NT2/D1 (cell line): ENCODE results near the gene LPIN1.

ENCODE experiments used
- SUZ12 ChIP-seq: IDR thresholded peaks from 2 replicates; pipeline ENCODE4 v1.6.1; 2011; ENCODE audit not compliant: insufficient read length, insufficient read depth; ENCODE audit errors: extremely low read depth
- YY1 ChIP-seq: IDR thresholded peaks from 2 replicates; pipeline ENCODE4 v1.6.1; 2011; ENCODE audit not compliant: insufficient read length, insufficient read depth

DNA sequence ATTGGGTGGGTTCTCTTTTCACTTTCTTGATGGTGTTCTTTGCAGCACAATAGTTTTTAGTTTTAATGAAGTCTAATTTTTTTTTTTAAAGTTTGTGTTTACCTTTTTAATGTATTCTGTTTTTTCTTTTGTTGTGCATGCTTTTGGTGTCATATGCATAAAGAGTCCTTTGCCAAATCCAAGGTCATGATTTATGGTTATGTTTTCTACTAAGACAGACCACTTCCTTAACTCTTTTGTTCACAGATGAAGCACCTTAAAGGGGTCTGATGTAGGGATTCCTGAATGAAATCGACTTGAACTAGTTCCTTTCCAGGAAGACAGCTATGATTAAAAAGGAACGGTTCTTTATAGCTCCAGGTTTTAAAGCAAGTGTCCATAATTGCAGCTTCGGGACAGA lies 23.1 kb downstream of the LPIN1 start:
- TF ChIP-seq SUZ12 (no peak), YY1 (no peak)
